Cardiac atrium fibroblast (primary cell): ENCODE data around the gene POLR2L. TPM values are rescaled to one million over a fixed set of nuclear protein-coding genes. Genes with fewer than 3 reads are reported as not detected.

Experiments
- total RNA-seq: library from RNA; depleted of rRNA; stranded (reverse); fragments of >200 nt; gene quantifications from 2 replicates; pipeline ENCODE4 v1.2.3, GENCODE V29; 2015

Gene POLR2L
- 209 and 229 TPM in 2 replicates for total RNA-seq

GRCh38 chr11:842370-843002, at the start of gene POLR2L, which contains the start of gene TSPAN4:
TSS of gene POLR2L (minus strand) at chr11:842529. CDS start at chr11:842508, 21 bp downstream.
TSS of gene TSPAN4 (plus strand) at chr11:842852. CDS start at chr11:850305, 7,453 bp downstream.

GRCh38 chr11:832529-833113, 9.7 kb downstream of the POLR2L start, which contains the start of gene CD151:
TSS of gene CD151 (plus strand) at chr11:832952. CDS start at chr11:836070, 3,118 bp downstream.

GRCh38 chr11:827897-828192, 14.5 kb downstream of the POLR2L start, which contains the start of gene CRACR2B:
TSS of gene CRACR2B (plus strand) at chr11:827919. CDS start at chr11:828608, 689 bp downstream.

GRCh38 chr11:818396-819128, 23.8 kb downstream of the POLR2L start, which contains the start of gene PNPLA2:
TSS of gene PNPLA2 (plus strand) at chr11:818914. CDS start at chr11:819719, 805 bp downstream.

GRCh38 chr11:809287-810039, 32.9 kb downstream of the POLR2L start, which contains the start of gene RPLP2:
TSS of gene RPLP2 (plus strand) at chr11:809967. CDS start at chr11:810235, 268 bp downstream.

GRCh38 chr11:798093-798713, 44.1 kb downstream of the POLR2L start, which contains the start of gene SLC25A22:
TSS of gene SLC25A22 (minus strand) at chr11:798281. CDS start at chr11:795006, 3,275 bp downstream.

GRCh38 chr11:789943-790342, 52.4 kb downstream of the POLR2L start, which contains the start of gene CEND1:
TSS of gene CEND1 (minus strand) at chr11:790090. CDS start at chr11:788576, 1,514 bp downstream.

Other genes starting within 250 kb of the POLR2L start
- 20.4 and 34.1 TPM in 2 replicates for gene IRF7, start 226.6 kb downstream of the POLR2L start, total RNA-seq
- not detected in 2 replicates for gene CDHR5, start 217.6 kb downstream of the POLR2L start, total RNA-seq
- not detected in 2 replicates for gene SCT, start 215.3 kb downstream of the POLR2L start, total RNA-seq
- not detected in 2 replicates for gene DRD4, start 205.3 kb downstream of the POLR2L start, total RNA-seq
- 25.1 and 28.2 TPM in 2 replicates for gene DEAF1, start 147.3 kb downstream of the POLR2L start, total RNA-seq
- gene TMEM80, start 146.7 kb downstream of the POLR2L start, total RNA-seq, result 16.6 and 29.0 TPM in 2 replicates
- 11.7 and 14.1 TPM in 2 replicates for gene EPS8L2, start 136.3 kb downstream of the POLR2L start, total RNA-seq
- gene TALDO1, start 95.1 kb downstream of the POLR2L start, total RNA-seq, result 167 and 182 TPM in 2 replicates
- gene GATD1, start 65.0 kb downstream of the POLR2L start, total RNA-seq, result 39.0 and 42.3 TPM in 2 replicates
- 0.97 and 2.2 TPM in 2 replicates for gene CEND1, start 52.4 kb downstream of the POLR2L start, total RNA-seq
- gene SLC25A22, start 44.2 kb downstream of the POLR2L start, total RNA-seq, result 26.9 and 46.8 TPM in 2 replicates
- gene PIDD1, start 37.3 kb downstream of the POLR2L start, total RNA-seq, result 5.2 and 7.2 TPM in 2 replicates
- 498 and 553 TPM in 2 replicates for gene RPLP2, start 32.6 kb downstream of the POLR2L start, total RNA-seq
- gene PNPLA2, start 23.6 kb downstream of the POLR2L start, total RNA-seq, result 27.1 and 29.4 TPM in 2 replicates
- 0.32 and 0.72 TPM in 2 replicates for gene CRACR2B, start 14.6 kb downstream of the POLR2L start, total RNA-seq
- 654 and 667 TPM in 2 replicates for gene CD151, start 9.6 kb downstream of the POLR2L start, total RNA-seq
- 281 and 292 TPM in 2 replicates for gene TSPAN4, start 323 bp upstream of the POLR2L start, total RNA-seq
- 93.6 and 228 TPM in 2 replicates for gene CHID1, start 68.3 kb upstream of the POLR2L start, total RNA-seq
- gene AP2A2, start 83.3 kb upstream of the POLR2L start, total RNA-seq, result 49.2 and 63.0 TPM in 2 replicates
- gene MUC6, start 194.2 kb upstream of the POLR2L start, total RNA-seq, result not detected in 2 replicates
- gene MUC2, start 232.3 kb upstream of the POLR2L start, total RNA-seq, result not detected in 2 replicates